IMR-90 (cell line): ENCODE measurements around the gene HYLS1. TPM values are rescaled to one million over a fixed set of nuclear protein-coding genes. Genes with fewer than 3 reads are reported as not detected.

Experiments
- MAFK ChIP-seq: IDR thresholded peaks from 2 replicates; pipeline ENCODE4 v1.6.1; 2012; ENCODE audit warnings: low read depth, low read length, improper control_type of control experiment
- POLR2A ChIP-seq: IDR thresholded peaks from 2 replicates; pipeline ENCODE4 v1.6.1; 2012; ENCODE audit warnings: mild to moderate bottlenecking, low read depth, low read length
- SMC3 ChIP-seq: fragments of 150-350 bp; IDR thresholded peaks from 2 replicates; pipeline ENCODE4 v1.6.1; 2016; ENCODE audit warnings: low read depth, mild to moderate bottlenecking, antibody characterized with exemption, low read length, moderate library complexity
- polyA plus RNA-seq, 3 experiments: library from polyadenylated mRNA; depleted of rRNA; stranded (reverse); fragments of >200 nt; gene quantifications; 2 replicates each; pipeline ENCODE4 v1.2.3, GENCODE V29; 2012; ENCODE audit warnings: low replicate concordance in 1 of 3
- total RNA-seq: library from RNA; depleted of rRNA; stranded (reverse); fragments of >200 nt; gene quantifications from 2 replicates; pipeline ENCODE4 v1.2.3, GENCODE V29; 2012; rRNA removed
- TF ChIP-seq, protein P1 (sequence below): conservative IDR thresholded peaks from 2 replicates; pipeline ENCODE4 v1.5.1; 2012; ENCODE audit warnings: mild to moderate bottlenecking, low read depth, low read length, improper control_type of control experiment

HYLS1 gene
- total and polyA plus RNA-seq, 2 of the 4 experiments (the other 2 are of a cell fraction), result 5.1 to 8.1 TPM

DNA sequence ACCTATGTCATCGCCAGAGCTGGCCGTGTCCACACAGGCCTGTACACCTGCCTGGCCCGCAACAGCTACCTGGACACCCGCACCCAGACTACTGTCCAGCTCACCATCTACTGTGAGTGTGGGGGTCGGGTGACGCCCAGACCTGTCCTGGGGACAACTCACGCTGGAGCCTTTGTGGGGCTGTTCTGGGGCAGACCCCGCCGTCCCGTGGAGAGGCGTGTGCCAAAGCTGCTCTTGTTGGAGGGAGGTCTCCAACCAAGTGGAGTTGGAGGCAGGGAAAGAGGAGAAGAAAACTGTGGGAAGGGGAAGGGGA lies 62.7 kb downstream of the HYLS1 start (continued):
- TF ChIP-seq, protein P1, sequence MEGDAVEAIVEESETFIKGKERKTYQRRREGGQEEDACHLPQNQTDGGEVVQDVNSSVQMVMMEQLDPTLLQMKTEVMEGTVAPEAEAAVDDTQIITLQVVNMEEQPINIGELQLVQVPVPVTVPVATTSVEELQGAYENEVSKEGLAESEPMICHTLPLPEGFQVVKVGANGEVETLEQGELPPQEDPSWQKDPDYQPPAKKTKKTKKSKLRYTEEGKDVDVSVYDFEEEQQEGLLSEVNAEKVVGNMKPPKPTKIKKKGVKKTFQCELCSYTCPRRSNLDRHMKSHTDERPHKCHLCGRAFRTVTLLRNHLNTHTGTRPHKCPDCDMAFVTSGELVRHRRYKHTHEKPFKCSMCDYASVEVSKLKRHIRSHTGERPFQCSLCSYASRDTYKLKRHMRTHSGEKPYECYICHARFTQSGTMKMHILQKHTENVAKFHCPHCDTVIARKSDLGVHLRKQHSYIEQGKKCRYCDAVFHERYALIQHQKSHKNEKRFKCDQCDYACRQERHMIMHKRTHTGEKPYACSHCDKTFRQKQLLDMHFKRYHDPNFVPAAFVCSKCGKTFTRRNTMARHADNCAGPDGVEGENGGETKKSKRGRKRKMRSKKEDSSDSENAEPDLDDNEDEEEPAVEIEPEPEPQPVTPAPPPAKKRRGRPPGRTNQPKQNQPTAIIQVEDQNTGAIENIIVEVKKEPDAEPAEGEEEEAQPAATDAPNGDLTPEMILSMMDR, result no peak
- TF ChIP-seq SMC3, result no peak
- no peak for TF ChIP-seq MAFK
- no peak for TF ChIP-seq POLR2A

Other genes with a start within 250 kb of the HYLS1 start
- not detected in 2 replicates for gene ACRV1, start 206.8 kb upstream of the HYLS1 start, total RNA-seq
- gene ACRV1, start 206.8 kb upstream of the HYLS1 start, polyA plus RNA-seq (2012; rRNA removed), result not detected in 2 replicates
- gene PATE1, start 141.4 kb upstream of the HYLS1 start, total RNA-seq, result not detected in 2 replicates
- gene PATE1, start 141.4 kb upstream of the HYLS1 start, polyA plus RNA-seq (2012; rRNA removed), result not detected in 2 replicates
- gene PATE2, start 108.8 kb upstream of the HYLS1 start, total RNA-seq, result under 0.01 TPM in 1 of 2 replicates, not detected in the other
- not detected in 2 replicates for gene PATE2, start 108.8 kb upstream of the HYLS1 start, polyA plus RNA-seq (2012; rRNA removed)
- gene PATE3, start 99.5 kb upstream of the HYLS1 start, total RNA-seq, result not detected in 2 replicates
- gene PATE3, start 99.5 kb upstream of the HYLS1 start, polyA plus RNA-seq (2012; rRNA removed), result not detected in 2 replicates
- gene PATE4, start 54.4 kb upstream of the HYLS1 start, total RNA-seq, result not detected in 2 replicates
- not detected in 2 replicates for gene PATE4, start 54.4 kb upstream of the HYLS1 start, polyA plus RNA-seq (2012; rRNA removed)
- gene PUS3, start 15.5 kb downstream of the HYLS1 start, total RNA-seq, result 11.7 and 16.4 TPM in 2 replicates
- gene PUS3, start 15.5 kb downstream of the HYLS1 start, polyA plus RNA-seq (2012; rRNA removed), result 5.6 and 6.1 TPM in 2 replicates
- under 0.01 TPM in 1 of 2 replicates, not detected in the other for gene DDX25, start 16.8 kb downstream of the HYLS1 start, total RNA-seq
- gene DDX25, start 16.8 kb downstream of the HYLS1 start, polyA plus RNA-seq (2012; rRNA removed), result not detected in 2 replicates
- gene VSIG10L2, start 58.4 kb downstream of the HYLS1 start, total RNA-seq, result under 0.01 TPM in 1 of 2 replicates, not detected in the other
- not detected in 2 replicates for gene VSIG10L2, start 58.4 kb downstream of the HYLS1 start, polyA plus RNA-seq (2012; rRNA removed)
- gene CDON, start 175.2 kb downstream of the HYLS1 start, total RNA-seq, result 2.2 and 3.8 TPM in 2 replicates
- 1.2 and 1.4 TPM in 2 replicates for gene CDON, start 175.2 kb downstream of the HYLS1 start, polyA plus RNA-seq (2012; rRNA removed)